HG02610 (cell line): Measurements from ENCODE around the gene RTN4RL1.

Source experiments
- ATAC-seq: cut with Tn5 transposase; IDR thresholded peaks from one replicate; pipeline ENCODE4 v1.9.1; 2021; ENCODE audit warnings: mild to moderate bottlenecking, moderate library complexity; ENCODE audit not compliant: unreplicated experiment

Gene RTN4RL1

GRCh38 chr17:2059547-2060384 is 34.6 kb upstream of the RTN4RL1 start:
- no peak for ATAC-seq

DNA sequence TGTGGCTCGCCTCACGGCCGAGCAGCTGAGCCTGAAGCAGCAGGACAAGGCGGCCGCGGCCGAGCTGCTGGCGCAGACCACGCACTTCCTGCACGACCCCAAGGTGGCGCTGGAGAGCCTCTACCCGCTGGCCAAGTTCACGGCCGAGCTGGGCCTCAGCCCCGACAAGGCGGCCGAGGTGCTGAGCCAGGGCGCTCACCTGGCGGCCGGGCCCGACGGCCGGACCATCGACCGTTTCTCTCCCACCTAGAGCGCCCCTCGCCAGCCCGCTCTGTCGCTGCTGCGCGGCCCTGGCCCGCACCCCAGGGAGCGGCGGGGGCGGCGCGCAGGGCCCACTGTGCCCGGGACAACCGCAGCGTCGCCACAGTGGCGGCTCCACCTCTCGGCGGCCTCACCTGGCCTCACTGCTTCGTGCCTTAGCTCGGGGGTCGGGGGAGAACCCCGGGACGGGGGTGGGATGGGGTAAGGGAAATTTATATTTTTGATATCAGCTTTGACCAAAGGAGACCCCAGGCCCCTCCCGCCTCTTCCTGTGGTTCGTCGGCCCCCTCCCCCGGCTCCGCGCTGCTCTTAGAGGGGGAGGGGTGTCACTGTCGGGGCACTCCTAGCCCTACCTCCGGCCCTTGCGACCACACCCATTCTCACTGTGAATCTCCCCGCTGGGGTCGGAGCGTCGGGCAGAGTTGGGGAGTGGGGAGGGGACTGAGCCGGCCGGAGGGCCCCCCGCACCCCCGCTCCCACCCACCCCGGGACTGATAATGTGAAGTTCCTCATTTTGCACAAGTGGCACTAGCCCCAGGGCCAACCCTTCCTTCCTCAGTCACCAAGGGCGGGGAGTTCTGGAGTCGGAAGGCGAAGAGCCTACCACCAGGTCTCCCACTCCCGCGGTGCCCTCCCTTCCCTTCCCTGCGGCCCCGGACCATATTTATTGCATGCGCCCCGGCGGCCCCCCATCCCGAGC is 33.7 kb upstream of the RTN4RL1 start:
- ATAC-seq = no peak

GRCh38 chr17:2057760-2058585 is 32.8 kb upstream of the RTN4RL1 start:
- no peak for ATAC-seq

DNA sequence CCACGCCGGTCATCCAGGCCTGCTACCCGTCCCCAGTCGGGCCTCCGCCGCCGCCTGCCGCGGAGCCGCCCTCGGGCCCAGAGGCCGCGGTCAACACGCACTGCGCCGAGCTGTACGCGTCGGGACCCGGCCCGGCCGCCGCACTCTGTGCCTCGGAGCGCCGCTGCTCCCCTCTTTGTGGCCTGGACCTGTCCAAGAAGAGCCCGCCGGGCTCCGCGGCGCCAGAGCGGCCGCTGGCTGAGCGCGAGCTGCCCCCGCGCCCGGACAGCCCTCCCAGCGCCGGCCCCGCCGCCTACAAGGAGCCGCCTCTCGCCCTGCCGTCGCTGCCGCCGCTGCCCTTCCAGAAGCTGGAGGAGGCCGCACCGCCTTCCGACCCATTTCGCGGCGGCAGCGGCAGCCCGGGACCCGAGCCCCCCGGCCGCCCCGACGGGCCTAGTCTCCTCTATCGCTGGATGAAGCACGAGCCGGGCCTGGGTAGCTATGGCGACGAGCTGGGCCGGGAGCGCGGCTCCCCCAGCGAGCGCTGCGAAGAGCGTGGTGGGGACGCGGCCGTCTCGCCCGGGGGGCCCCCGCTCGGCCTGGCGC is 32.1 kb upstream of the RTN4RL1 start:
- no peak for ATAC-seq

- ATAC-seq = no peak
Measured at GRCh38 chr17:2056206-2057174, 31.4 kb upstream of the RTN4RL1 start.

DNA sequence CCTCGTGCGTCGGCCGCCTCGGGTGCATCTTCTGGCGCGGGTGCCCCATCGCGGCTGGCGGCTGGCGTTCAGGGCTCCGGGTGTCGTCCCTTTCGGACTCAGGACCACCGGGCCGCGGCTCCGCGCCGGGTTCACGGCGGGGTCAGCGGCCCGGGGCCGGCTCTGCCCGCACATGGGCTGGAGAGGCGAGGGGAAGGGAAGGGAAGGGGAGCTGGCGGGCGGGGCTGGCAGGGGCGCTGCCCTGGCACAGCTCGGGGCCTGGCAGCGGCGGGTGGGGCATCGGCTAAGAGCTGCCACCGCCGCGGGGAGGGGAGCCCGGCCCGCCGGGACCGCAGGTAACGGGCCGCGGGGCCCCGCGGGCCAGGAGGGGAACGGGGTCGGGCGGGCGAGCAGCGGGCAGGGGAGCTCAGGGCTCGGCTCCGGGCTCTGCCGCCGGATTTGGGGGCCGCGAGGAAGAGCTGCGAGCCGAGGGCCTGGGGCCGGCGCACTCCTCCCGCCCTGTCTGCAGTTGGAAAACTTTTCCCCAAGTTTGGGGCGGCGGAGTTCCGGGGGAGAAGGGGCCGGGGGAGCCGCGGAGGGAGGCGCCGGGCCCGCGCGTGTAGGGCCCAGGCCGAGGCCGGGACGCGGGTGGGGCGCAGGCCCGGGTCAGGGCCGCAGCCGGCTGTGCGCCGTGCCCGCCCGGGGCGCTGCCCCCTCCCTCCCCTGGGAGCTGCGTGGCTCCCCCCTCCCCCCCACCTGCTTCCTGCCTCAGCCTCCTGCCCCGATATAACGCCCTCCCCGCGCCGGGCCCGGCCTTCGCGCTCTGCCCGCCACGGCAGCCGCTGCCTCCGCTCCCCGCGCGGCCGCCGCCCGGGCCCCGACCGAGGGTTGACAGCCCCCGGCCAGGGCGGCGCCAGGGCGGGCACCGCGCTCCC is 30.4 kb upstream of the RTN4RL1 start:
- ATAC-seq = no peak

DNA sequence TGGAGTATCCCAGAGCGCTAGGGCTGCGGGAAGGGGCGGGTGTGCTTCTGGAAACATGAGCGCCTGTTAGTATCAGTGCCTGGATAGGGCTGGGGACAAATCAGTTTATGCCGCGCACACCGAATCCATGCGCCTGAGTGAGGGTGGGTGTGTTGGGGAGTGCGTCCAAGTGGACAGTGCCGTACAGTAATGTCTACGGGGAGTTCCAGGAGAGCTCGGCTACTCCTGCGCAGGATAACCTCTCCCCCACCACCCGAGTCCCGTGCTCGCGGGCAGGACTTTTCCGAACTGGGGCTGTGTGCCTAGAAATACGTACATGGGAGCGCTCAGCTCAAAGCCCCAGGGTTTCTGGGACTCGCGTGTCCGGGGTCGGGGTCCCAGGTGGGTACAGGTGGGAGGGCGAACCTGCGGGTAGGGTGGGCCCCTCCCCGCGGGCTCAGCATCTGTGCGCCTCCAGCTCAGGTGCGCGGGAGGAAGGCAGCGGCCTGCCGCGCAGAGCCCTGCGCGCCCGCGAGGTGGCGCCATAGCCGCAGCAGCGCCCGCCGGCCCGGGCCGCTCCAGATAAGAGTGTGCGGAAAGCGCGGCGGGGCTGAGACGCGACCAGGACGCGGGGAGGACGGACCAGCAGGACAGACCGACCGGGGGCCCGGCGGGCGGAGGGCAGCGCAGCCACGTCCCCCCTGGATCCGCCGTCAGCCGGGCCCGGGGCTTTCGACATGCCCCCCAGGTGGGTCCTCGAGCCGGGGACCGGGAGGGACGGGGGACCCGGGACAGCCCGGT is 29.6 kb upstream of the RTN4RL1 start, which contains the start of gene HIC1:
HIC1 (plus strand) TSS at position 592 of the 780 bp plus-strand sequence. CDS start 1,588 bp downstream, outside the sequence.
- peak; percentile 30 for ATAC-seq

GRCh38 chr17:2054262-2054511 is 29.1 kb upstream of the RTN4RL1 start:
- ATAC-seq = no peak

DNA sequence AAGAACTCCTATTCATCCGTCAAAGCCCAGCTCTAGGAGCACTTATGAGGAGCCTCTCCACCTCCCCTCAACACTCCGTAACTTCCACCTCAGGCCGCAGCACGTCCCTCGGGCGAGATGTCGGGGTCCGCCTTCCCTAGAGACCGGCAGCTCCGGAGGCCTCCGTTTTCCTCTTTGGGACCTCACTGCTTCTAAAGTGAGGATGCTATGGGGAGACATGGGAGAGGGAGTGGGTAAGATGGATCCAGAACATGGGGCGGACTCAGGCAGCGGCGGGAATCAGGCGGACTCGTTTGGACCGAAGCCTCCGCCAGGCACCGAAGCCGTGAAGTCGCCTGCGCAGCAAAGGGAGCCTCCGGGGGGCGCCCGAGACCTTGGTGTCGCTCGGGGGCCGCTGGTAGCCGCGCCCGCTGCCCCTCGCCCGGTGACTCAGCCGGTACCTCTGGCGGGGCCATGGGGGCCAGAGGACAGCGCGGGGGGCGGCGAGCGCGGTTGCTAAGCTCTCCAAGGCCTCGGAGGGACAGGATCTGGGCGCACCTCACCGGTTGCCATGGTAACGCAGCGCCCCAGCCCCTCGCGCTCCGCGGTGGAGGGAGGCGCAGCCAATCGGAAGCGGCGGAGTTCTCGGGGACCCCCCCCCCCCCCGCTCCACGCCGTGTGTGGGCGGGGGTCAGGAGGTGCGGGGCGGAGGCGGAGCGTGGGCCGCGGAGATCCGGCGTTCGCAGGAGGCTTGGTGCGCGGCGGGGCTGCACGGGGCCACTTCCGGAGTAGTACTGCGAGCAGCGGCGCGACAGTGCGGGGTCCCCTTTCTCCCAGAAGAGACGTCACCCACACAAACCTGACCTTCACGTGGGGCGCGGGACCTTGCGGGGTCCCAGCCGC is 28.5 kb upstream of the RTN4RL1 start:
- ATAC-seq = no peak

- ATAC-seq = no peak
Measured at GRCh38 chr17:2051933-2052559, 26.9 kb upstream of the RTN4RL1 start.

- ATAC-seq = no peak
Measured at GRCh38 chr17:2051061-2051932, 26.2 kb upstream of the RTN4RL1 start.

DNA sequence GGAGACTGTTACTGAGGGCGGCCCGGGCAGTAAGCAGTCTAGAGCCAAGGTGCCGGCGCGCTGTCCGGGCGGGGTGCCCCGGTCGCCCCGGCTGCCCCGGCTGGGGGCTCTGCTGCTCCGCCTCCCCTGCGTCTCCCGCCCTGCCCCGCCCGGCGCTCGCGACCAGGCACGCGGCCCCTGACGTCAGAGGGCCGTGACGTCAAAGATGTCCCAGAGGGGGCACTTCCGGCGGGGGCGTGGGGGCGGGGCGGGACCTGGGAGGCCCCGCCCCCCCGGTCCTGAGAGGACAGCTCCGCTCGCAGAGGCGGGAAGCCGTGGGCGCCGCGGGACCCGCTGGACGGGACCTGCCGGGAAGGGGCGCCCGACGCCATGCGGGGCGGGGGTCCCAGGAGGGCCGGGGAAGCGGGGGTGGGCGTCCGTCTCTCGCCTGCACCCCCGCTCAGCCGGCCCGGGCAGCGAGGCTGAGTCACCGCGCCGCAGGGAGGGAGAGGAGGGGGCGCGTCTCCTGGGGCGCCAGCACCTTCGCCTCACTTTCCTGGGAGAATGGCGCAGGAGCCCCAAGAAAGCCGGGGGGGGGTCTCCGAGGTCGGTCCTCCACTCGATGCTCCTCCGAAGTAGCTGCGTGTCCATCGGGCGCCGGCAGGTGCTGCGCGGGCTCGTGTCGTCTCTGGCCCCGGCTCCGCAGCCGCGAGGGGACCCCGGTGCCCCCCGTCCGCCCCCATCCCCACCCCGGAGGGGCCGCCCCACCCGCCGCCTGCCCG is 25.3 kb upstream of the RTN4RL1 start:
- ATAC-seq = peak; percentile 1

DNA sequence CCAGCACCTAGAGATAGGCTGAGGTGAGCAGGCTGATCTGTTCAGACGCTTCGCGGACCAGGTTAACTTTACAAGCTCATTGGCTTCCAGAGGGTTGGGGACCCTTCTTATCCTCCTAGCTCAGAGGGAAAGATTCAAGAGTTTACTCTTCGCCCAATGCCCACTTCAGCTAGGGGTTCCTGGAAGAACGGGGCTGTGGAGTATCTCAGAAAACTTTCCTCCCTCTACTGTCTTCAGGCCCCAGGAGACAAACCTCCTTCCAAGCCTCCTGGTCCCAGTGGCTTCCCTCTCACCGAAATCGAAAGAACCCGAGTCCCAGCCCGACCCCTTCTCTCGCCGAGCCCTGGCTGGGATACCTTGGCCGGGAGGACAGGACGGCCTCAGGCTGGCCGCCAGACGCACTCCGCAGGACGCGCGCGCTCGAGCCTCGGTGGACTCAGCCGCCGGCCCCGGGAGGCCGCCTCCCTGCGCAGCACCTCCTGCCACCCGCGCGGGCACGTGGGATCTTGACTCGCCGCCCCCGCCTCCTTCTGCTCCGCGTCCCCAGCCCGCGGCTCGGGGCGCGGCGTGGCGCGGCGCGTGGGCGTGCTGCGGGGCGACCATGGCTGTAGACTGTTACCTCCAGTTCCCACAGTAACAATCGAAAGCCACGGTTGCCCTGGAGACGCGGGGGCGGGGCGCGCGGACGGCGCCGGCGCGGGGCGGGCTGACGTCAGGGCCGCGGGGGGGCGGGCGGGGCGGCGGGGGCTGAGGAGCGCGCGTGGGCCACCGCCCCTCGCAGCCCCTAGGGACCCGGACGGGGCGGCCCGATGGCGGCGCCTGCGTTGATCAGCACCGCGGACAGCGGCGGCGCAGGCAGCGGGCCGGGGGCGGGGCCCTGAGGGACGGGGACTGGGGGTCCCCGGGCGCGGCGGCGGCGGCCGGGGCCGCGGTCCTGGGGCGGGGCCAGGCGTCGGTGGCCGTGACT is 24.5 kb upstream of the RTN4RL1 start:
- ATAC-seq = peak; percentile 44
